ENCODE data around the gene CLNK.

- TF ChIP-seq CTCF (conservative IDR thresholded peaks at IDR 0.05; ENCODE audit: low read length) (no peak), EZH2phosphoT487 (IDR thresholded peaks at IDR 0.05; ENCODE audit: borderline replicate concordance, low read depth, low read length) (no peak)
Observed at GRCh38 chr4:10701702-10702460, 17.3 kb upstream of the CLNK start.

Data from OCI-LY7 (cell line).